ENCODE data around the gene MYADM.
"Not testable (repeated sequence)": the region's sequence is repeated elsewhere in the genome, so short reads cannot be mapped to it uniquely, and the experiment has no call there.

Gene MYADM

DNA sequence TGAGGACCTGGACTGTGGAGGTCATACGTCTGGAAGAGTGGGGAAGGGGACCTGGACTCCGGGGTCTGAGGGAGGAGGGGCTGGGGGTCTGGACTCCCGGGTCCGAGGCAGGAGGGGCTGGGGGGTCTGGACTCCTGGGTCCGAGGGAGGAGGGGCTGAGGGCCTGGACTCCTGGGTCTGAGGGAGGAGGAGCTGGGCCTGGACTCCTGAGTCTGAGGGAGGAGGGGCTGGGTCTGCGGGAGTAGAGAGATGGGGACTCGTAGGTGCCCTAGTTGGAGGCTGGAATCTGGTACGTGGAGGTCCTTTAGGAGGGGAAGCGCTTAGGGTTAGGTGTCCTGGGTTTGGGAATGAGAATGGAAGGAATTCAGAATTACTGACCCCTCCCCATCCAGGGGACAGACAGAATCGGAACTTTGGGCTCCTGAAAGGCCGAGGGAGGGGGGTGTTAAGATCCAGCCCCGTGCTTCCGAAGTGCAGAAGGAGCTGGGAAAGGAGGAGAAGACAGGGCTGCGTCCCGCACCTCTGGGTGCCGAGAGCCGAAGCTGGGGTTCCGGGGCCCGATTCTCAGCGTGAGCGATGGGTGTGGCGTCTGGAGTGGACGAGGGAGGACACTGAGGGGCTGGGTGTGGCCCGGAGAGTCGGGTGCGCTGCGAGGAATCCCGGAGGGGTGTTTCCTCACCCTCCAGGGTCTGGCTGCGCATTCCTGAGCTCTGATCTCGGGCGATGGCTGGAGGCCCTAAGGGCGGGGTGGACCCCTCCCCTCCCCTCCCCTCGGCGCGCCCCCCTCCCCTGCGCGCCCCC, 608 bp downstream of the MYADM start:
- no peak for DNase-seq (ENCODE audit: low read depth in 2 of 3, low spot score in 2 of 3)

DNA sequence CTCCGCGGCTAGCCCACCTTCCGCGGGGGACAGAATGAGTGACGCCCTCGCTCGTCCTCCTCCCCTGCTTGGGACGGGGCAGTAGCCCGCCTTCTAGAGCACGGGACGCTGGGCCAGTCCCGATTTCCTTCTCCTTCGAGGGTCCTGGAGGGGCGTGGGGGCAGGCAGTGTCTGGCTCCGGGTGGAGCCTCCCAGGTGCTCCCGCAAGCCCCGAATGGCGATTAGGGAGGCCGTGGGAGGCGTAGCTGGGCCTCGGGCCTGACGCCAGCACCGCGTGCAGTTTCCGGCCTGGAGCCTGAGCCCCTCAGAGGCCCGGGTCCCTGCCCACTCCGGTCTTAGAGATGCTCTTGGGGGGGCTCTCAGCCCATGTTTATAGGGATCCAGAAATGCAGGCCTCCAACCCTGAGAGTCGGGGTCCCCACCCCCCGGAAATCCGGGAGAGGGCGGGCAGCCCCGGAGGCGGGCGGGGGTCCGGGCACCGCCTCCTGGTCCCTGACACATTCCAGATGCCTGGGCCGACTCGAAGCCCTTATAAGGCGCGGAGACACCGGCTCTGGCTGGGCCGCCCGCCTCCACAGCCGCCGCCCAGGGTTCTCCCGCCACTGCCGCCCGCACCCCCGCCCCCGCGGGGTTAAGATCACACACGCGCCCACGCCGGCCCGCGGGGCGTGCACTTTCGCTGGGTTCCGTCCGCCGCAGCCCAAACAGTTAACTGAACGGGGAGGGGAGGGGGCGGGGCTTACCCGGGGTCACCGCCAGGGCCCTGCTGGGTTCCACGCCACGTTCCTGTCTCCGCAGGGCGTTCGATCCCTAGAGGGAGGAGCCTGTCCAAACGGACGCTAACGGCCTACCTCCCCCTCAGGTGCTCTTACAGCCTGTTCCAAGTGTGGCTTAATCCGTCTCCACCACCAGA, 1.5 kb downstream of the MYADM start:
- DNase-seq (ENCODE audit: low read depth in 2 of 3, low spot score in 2 of 3), result peak; percentile 77 to 80 (median 78)

DNA sequence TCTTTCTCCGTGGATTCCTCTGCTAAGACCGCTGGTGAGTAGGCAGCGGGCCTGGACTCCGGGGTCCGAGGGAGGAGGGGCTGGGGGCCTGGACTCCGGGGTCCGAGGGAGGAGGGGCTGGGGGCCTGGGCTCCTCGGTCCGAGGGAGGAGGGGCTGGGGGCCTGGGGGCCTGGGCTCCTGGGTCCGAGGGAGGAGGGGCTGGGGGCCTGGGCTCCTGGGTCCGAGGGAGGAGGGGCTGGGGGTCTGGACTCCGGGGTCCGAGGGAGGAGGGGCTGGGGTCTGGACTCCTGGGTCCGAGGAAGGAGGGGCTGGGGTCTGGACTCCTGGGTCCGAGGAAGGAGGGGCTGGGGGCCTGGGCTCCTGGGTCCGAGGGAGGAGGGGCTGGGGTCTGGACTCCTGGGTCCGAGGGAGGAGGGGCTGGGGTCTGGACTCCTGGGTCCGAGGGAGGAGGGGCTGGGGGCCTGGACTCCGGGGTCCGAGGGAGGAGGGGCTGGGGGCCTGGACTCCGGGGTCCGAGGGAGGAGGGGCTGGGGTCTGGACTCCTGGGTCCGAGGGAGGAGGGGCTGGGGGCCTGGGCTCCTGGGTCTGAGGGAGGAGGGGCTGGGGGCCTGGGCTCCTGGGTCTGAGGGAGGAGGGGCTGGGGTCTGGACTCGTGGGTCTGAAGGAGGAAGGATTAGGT, 2.3 kb downstream of the MYADM start:
- DNase-seq (ENCODE audit: low read depth in 2 of 3, low spot score in 2 of 3), result not testable (repeated sequence)

DNA sequence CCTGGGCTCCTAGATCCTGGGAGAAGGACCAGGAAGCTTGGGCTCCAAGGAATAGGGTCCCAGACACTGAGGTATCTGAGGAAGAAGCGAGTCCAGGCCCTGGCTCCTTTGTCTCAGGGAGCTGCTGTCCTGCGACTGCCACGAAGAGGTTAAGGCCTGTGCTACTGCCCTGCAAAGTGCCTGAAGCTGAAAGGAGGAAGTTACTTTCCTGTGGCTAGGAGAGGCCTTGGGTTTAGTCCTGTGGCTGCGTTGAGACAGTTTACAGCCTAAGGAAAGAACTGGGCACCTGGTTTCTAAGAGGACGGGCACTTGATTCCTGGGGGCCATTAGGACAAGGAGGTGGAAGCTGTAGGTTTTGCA, 2.8 kb downstream of the MYADM start:
- no peak for DNase-seq (ENCODE audit: low read depth in 2 of 3, low spot score in 2 of 3)

DNA sequence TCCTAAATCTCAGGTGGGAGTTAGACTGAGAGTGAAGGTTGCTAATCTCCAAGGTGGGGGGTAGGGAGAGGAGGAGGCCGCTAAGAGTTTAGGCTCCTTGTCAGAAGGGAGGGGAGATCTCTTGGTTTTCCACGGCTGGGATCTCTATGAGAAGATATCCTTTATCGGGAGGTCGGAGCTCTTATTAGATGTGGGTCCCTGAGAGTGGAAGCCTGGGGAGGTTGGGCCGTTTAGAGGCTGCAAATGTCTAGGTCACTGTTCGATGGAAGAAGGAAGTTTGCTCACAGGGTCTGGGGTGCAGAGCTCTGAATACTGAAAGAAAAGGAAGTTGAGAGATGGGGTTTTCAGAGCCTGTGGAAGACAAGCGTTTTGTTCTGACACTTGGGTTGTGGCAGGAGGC, 3.8 kb downstream of the MYADM start:
- DNase-seq (ENCODE audit: low read depth in 2 of 3, low spot score in 2 of 3), result no peak

DNA sequence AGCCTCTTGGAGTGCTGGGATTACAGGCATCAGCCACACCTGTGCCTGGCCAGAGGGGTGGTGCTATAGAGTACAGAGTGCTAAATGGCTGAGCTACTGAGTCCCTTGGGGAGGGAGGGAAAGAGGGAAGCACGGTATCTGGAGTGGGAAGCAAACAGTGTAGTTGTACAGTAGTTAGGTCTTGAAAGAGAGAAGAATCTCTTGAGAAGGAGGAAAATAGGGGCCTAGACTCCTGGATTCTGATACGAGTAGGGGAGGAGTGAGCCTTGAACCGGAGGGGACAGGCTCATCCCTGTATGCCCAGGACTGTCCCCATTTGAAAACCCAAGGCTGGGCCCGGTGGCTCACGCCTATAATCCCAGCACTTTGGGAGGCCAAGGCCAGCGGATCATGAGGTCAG, 5.1 kb downstream of the MYADM start:
- no peak for DNase-seq (ENCODE audit: low read depth in 2 of 3, low spot score in 2 of 3)

DNA sequence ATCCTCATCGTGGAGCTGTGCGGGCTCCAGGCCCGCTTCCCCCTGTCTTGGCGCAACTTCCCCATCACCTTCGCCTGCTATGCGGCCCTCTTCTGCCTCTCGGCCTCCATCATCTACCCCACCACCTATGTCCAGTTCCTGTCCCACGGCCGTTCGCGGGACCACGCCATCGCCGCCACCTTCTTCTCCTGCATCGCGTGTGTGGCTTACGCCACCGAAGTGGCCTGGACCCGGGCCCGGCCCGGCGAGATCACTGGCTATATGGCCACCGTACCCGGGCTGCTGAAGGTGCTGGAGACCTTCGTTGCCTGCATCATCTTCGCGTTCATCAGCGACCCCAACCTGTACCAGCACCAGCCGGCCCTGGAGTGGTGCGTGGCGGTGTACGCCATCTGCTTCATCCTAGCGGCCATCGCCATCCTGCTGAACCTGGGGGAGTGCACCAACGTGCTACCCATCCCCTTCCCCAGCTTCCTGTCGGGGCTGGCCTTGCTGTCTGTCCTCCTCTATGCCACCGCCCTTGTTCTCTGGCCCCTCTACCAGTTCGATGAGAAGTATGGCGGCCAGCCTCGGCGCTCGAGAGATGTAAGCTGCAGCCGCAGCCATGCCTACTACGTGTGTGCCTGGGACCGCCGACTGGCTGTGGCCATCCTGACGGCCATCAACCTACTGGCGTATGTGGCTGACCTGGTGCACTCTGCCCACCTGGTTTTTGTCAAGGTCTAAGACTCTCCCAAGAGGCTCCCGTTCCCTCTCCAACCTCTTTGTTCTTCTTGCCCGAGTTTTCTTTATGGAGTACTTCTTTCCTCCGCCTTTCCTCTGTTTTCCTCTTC, 6.3 kb downstream of the MYADM start:
- no peak for DNase-seq (ENCODE audit: low read depth in 2 of 3, low spot score in 2 of 3)

DNA sequence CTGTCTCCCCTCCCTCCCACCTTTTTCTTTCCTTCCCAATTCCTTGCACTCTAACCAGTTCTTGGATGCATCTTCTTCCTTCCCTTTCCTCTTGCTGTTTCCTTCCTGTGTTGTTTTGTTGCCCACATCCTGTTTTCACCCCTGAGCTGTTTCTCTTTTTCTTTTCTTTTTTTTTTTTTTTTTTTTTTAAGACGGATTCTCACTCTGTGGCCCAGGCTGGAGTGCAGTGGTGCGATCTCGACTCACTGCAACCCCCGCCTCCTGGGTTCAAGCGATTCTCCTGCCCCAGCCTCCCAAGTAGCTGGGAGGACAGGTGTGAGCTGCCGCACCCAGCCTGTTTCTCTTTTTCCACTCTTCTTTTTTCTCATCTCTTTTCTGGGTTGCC, 6.9 kb downstream of the MYADM start:
- DNase-seq (ENCODE audit: low read depth in 2 of 3, low spot score in 2 of 3), result no peak

DNA sequence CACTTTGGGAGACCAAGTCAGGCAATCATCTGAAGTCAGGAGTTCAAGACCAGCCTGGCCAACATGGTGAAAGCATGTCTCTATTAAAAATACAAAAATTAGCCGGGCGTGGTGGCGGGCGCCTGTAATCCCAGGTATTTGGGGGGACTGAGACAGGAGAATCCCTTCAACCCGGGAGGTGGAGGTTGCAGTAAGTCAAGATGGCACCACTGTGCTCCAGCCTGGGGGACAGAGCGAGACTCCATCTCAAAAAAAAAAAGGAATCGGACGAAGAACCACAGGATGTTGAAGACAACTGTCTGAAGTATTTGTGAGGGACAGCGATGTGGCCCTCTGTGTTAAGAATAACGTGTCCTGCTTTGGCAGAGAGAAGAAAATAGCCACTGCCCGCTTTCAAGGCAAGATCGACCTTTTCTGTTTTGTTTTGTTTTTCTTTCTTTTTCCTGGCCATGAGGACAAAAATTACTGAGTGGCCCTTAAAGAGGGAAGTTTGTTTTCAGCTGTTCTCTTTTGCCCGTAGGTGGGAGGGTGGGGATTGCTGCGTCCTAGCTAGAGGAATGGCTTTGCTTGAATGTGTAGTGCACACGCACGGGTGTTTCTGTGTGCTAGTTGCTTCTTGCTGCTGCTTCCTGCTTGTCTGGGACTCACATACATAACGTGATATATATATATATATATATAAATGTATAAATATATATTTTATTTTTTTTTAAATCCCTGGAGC, 8.1 kb downstream of the MYADM start:
- DNase-seq (ENCODE audit: low read depth in 2 of 3, low spot score in 2 of 3), result no peak

DNA sequence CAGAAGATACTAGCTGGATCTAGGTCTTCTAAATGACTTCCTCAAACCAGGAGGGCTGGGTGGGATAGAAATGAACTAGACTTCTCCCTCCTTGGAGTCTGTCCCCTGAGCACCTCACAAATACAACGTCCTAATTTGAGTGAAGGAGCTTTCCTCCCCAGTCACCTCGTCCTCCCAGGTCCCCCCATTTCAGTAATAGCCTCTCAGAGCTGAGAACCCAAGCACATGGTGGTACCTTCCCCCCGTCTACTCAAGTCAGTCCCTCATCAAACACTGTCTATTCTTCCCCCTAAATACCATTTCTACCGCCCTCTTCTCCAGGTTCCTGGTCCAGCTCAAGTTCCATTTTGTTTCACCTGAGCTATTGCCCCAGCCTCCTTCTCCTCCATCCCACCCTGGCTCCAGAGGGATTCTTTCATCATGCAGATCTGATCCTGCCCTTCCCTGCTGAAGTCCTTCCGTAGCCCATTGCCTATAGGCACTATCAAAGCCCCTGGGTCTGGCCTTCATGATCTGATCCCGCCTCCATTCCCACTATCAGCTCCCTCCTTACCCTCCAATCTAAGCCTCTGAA, 9.1 kb downstream of the MYADM start:
- no peak for DNase-seq (ENCODE audit: low read depth in 2 of 3, low spot score in 2 of 3)

DNA sequence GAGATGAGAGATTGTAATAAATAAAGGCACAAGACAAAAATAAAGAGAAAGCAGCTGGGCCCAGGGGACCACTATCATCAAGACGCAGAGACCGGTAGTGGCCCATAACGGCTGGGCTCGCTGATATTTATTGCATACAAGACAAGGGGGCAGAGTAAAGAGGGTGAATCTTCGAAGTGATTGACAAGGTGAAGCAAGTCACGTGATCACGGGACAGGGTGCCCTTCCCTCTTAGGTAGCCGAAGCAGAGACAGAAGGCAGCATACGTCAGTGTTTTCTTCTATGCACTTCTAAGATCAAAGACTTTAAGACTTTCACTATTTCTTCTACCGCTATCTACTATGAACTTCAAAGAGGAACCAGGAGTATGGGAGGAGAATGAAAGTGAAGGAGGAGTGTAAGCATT, 9.7 kb downstream of the MYADM start:
- DNase-seq (ENCODE audit: low read depth in 2 of 3, low spot score in 2 of 3), result no peak

DNA sequence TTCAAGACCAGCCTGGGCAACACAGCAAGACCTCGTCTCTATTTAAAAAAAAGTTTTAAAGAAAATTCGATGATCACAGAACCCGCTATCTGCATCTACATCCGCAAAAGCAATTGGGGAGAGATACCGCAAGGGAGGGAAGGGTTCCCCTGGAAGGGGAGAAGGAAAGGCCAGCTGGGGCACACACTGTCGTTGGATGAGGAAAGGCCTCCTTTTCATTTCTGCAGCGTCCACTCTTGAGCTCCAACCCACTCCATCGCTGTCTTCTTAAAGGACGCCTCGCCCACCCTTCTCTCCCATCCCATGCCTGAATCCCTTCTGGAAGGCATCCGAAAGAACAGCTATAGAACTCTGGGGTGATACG, 11.1 kb downstream of the MYADM start:
- DNase-seq (ENCODE audit: low read depth in 2 of 3, low spot score in 2 of 3), result no peak

DNA sequence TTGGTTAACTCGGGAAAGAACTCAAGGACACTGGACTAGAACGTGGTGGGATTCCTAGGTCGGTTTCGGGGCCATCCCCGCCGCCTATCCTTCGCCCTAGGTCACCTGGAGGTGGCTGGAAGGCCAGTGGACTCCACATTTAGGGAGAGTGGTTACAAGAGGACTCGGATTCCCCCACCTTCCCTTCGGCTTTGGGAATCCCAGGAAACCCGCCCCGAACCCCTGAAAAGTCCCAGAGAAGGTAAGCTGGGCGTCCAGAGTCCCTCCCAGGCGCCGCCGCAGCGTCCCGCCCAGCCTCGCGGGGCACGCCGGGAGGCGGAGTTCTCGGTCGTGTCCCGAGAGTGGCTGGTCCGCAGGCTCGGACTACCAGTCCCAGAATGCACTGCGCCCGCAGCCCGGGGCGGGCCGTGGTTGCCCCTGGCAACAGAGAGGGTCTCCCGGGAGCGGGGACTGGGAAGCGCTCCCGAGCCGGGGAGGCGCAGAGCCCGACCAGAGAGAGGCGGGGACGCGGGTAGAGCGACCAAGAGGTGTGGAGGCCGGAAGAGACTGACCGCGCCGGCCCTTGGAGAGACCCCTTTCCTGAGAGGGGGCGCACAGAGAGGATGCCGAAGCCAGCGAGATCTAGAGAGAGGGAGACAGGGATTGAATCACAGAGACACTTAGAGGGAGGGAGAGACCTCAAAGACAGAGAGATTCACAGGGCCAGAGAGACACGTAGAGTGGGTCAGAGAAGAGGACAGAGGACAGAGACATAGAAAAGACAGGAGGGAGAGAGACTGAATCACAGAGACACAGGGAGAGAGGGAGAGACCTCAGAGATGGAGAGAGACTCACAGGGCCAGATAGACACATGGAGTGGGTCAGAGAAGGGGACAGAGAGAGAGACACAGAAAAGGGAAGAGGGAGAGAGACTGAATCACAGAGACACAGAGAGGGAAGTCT, 11.7 kb downstream of the MYADM start:
- peak in 2 of 3 experiments; percentile 71 to 73 for DNase-seq (ENCODE audit: low read depth in 2 of 3, low spot score in 2 of 3)

DNA sequence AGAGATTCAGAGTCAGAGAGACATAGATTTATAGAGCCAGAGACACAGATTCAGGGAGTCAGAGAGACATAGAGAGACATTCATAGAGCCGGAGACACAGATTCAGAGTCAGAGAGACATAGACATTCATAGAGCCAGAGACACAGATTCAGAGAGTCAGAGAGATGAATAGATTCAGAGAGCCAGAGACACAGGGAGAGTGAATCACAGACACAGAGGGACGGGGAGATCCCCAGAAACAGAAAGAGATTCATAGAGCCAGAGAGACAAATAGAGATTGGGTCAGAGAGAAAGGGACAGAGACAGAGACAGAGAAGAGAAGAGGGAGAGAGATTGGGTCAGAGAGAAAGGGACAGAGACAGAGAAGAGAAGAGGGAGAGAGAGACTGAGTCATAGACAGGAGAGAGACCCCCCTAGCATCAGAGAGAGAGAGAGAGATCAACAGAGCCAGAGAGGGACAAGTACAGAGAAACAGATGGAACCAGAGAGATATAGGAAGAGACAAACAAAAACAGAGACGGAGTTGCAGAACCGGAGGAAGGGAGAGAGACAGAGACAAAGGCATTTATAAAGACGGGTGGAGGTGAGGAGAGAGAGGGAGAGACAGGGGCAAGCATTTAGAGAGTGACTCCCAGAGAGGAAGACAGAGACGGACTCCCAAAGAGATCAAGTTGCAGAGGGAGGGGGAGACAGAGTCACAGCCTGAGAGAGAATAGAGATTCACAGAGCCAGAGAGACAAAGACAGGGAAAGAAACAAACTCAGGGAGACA, 13.2 kb downstream of the MYADM start:
- DNase-seq (ENCODE audit: low read depth in 2 of 3, low spot score in 2 of 3), result no peak

DNA sequence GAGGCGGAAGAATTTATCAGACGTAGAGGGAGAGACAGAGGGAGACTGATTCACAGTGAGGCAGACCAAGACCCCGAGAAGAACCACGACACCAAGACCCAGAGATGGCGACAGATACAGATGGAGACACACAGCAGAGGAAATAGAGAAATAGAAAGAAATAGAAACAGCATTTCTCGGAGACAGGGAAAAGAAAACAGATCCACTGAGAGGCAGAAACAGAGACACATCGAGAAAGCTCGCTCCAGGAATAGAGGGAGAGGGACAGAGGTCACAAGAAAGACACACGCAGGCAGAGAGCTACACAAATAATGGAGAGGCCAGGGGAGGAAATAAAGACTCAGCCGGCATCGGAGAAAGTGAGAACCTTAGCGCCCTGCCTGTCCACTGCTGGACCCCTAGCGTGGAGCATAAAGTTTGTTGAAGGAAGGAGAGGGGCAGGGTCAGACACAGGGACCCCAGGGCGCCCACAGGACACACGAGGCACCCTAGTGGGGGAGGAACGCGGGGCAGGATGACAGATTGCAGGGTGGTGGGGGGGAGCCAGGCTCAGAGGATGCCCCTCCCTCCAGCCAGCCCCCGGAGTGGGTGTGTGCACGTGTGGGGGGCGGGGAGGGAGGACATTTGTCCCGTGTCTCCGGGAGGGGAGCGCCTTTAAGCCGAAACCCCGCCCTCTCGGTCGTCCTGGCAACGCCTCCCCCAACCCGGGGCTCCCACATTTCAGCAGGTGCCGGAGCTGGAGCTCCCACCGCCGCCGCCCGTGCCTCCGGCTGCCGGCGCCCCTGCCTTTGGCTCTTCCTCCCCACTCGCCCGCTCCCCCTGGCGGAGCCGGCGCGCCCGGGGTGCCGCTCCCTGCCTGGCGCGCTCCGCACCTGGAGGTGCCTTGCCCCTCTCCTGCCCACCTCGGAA, 14.1 kb downstream of the MYADM start, which contains the start of gene PRKCG:
Gene PRKCG (plus strand): TSS at position 716 of the 909 bp plus-strand sequence. CDS start 298 bp downstream, outside the sequence.
- no peak for DNase-seq (ENCODE audit: low read depth in 2 of 3, low spot score in 2 of 3)

DNA sequence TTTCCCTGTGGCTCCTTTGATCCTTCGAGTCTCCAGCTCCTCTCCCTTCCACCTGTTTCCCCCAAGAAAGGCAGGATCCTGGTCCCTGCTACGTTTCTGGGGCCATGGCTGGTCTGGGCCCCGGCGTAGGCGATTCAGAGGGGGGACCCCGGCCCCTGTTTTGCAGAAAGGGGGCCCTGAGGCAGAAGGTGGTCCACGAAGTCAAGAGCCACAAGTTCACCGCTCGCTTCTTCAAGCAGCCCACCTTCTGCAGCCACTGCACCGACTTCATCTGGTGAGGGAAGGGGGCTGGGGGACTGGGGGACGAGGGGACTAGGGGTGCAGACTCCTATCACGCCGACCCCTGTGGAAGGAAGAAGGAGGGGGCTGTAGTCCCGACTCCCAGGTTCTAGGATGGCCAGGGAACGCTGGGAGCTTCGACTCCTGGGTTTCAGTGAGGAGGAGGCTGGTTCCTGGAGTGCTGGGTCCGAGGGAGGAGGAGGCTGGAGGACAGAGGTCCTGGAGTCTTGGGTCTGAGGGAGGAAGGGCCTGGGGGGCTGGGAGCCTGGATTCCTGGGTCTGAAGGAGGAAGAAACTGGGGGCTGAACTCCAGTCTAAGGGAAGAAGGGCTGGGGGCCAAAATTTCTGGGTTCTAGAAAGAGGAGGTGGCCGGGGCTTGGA, 14.8 kb downstream of the MYADM start:
- DNase-seq (ENCODE audit: low read depth in 2 of 3, low spot score in 2 of 3), result no peak

Measured in activated CD8-positive, alpha-beta memory T cell treated with anti-CD3 and anti-CD28 coated beads for 48 hours (primary cell).